Cardiac fibroblast (primary cell): ENCODE results near the gene SCP2.

Experiments used
- DNase-seq, 2 donors: peaks; one replicate each; pipeline versions ENCODE4 v3.0.0 to v3.0.0-alpha.2; 2010; ENCODE audit warnings: low read depth in 2 of 2
- H3K4me3 ChIP-seq, 2 donors: replicated peaks in 1 of 2; 1 replicate in 1 of 2; 2 replicates in 1 of 2; pipeline ENCODE4 v1.5.1; 2011; ENCODE audit warnings: low read depth in 2 of 2, low read length in 2 of 2, mild to moderate bottlenecking in 2 of 2, moderate library complexity in 1 of 2
- TF ChIP-seq, protein P1 (sequence below): IDR thresholded peaks from one replicate; pipeline ENCODE4 v1.5.1; 2011; ENCODE audit warnings: low read depth, mild to moderate bottlenecking, low read length, inconsistent platforms

SCP2 gene

DNA sequence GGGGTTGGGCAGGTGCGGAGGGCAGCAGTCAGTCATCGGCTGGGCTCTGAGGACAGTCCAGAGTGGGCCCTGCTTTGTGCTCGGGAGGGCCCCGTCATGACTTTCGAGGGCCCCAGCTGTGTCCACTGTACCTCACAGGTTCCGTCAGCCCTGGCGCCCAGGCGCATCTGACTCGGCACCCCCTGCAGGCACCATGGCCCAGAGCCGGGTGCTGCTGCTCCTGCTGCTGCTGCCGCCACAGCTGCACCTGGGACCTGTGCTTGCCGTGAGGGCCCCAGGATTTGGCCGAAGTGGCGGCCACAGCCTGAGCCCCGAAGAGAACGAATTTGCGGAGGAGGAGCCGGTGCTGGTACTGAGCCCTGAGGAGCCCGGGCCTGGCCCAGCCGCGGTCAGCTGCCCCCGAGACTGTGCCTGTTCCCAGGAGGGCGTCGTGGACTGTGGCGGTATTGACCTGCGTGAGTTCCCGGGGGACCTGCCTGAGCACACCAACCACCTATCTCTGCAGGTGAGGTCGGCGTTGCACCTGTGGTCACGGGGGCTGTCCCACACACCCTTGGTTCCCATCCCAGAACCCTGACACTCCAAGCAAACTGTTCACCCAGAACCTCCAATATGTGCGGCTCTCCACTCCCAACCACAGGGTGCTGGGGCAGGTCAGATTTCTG, 142.7 kb downstream of the SCP2 start:
- H3K4me3 ChIP-seq, result no peak overlapping the region
- TF ChIP-seq, protein P1, sequence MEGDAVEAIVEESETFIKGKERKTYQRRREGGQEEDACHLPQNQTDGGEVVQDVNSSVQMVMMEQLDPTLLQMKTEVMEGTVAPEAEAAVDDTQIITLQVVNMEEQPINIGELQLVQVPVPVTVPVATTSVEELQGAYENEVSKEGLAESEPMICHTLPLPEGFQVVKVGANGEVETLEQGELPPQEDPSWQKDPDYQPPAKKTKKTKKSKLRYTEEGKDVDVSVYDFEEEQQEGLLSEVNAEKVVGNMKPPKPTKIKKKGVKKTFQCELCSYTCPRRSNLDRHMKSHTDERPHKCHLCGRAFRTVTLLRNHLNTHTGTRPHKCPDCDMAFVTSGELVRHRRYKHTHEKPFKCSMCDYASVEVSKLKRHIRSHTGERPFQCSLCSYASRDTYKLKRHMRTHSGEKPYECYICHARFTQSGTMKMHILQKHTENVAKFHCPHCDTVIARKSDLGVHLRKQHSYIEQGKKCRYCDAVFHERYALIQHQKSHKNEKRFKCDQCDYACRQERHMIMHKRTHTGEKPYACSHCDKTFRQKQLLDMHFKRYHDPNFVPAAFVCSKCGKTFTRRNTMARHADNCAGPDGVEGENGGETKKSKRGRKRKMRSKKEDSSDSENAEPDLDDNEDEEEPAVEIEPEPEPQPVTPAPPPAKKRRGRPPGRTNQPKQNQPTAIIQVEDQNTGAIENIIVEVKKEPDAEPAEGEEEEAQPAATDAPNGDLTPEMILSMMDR, result no peak
- no peak for DNase-seq

DNA sequence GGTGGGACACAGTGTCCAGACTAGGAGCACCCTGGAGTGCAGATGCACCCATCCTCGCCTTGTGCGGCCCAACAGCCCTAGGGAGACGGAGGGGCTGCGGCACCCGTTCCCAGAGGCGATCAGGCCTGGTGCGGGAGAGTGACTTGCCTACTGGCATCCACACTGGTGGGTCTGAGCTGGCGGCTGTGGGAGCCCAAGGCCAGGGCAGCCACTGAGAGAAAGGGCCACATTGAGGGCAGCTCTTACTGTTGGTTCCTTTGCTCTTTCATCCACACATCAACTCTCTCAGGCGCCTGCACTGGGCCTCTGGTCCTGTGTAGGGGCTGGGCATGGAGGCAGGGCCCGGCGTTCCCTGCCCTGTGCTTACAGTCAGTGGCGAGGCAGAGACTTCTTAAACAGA, 143.5 kb downstream of the SCP2 start:
- no peak for DNase-seq
- no peak overlapping the region for H3K4me3 ChIP-seq
- TF ChIP-seq, protein P1, result no peak

DNA sequence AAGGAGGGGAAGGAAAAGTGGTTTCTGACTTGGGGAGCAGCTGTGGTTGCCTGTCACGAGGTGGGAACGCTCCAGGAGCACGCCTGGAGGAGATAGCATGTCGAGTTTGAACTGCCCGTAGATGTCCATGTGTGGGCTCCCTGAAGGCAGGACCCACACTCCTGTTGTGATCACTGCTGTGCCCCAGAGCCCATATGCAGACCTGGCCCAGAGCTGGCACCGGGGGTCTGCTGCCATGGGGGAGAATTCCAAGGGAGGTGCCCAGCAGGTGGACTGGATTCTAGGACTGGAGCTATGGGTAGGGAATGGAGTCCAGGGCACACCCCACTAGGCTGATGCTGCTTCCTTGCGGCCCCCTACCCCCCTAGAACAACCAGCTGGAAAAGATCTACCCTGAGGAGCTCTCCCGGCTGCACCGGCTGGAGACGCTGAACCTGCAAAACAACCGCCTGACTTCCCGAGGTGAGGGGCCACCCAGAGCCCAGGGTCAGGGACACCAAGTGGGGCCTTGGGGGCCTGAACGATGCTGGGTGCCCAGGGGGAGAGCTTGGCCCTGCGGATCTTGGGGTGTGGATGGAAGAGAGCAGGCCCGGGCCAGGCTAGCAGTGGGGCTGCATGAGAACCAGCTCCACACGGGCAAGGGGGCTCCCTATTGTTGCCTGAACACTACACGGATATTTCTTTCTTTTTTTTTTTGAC, 144.2 kb downstream of the SCP2 start:
- no peak overlapping the region for H3K4me3 ChIP-seq
- TF ChIP-seq, protein P1, result no peak
- no peak for DNase-seq

DNA sequence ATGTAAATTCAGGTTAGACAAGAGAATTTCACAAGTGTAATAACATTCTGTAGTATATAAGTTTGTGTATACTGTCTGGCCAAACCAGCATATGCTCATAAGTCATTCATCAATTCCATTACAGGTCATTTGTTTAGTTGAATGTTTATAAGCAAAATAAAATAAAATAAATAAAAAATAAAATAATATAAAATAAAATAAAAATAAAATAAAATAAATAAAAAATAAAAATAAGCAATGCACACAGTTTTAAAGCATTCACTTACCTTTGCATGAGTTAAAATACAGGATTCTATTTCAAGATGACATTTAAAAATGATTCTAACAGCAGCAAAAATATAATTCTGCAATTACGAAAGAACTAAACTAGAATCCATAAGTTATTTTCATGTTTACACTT, 144.8 kb downstream of the SCP2 start:
- DNase-seq, result no peak
- TF ChIP-seq, protein P1, result no peak

DNA sequence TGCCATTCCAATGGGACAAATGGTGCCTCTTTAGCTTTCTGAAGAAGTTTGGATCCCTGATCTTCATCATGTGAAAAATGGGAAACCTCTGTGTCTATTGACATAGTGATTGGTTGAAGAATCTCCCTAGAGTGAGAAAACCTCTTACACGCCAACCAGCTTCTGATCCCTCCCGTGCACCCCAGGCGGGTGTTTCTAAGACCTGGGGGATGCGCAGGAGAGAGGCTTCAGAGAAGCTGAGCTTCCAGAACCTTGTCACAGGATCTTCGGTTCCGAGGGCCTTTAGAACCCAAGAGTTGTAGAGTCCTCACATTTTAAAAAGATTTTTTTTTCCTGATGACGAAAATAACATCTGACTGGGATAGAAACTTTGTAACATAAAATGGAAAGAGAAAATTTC, 146.2 kb downstream of the SCP2 start:
- TF ChIP-seq, protein P1, result no peak
- no peak for DNase-seq
- H3K4me3 ChIP-seq, result no peak overlapping the region

More for the DNA sequence above, 144.8 kb downstream of the SCP2 start:
- H3K4me3 ChIP-seq, result no peak overlapping the region

DNA sequence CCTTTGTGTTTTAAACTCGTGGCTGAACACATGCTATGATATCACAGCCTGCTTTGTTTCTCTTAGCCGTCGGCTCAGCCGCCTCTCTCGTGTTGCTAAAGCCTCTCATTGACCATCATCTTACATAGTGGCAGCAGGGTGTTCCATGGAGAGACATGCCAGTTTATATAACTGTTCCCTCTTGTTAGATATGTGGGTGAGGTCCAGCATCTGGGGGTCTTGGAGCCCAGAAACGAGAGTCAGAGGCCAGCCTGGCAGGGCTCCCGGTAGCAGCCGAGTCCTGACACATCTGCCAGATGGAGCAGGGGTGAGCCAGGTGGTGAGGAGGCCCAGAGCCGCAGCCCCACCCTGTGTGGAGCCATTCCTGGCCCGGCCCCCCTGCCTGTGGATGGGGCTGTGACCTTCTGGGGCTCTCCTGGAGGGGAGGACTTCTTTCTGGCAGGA, 146.8 kb downstream of the SCP2 start:
- no peak for DNase-seq
- H3K4me3 ChIP-seq, result no peak overlapping the region
- TF ChIP-seq, protein P1, result no peak
